Measurements from ENCODE around the gene OSBPL5.

OSBPL5 gene

DNA sequence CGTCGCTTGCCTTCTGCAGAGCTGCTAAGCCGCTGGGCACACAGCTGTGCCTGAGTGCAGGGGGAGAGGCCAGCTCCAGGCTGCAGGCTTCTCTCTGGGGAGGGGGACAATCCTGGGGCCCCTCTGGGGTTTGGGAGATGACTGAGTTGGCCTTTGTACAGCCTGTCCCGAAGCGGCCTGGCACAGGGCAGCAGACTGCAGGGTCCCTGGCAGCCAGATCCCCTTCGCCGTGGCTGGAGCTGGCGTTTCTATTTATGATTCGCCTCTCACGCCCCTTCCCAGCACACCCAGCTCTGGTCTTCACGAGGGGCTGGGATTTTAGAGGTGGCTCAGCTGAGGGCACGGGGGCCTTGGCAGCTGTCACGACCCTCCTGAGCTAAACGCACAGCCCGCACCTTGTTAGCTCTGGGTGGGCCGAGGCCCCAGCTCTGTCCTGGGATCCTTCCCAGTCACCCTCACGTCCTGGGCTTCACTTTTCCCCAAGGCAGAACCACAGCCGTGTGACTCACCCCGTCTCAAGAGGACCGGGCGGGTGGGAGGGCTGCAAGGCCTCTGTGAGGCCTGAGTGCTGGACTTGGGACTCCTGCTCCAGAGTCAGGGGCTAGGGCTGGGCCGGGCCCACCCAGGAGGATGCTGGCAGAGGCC is 18.4 kb downstream of the OSBPL5 start:
- no peak overlapping the region for H3K4me3 ChIP-seq (ENCODE audit: low read length in 2 of 2)
- no peaks in the 10 kb centered on the region for H3K27me3 ChIP-seq (ENCODE audit: control insufficient read depth in 1 of 2, insufficient read depth in 2 of 2, low read length in 2 of 2)
- peaks cover 34% of the 10 kb centered on the region for H3K4me1 ChIP-seq (ENCODE audit: control insufficient read depth, insufficient read depth, low read length)
- H3K27ac ChIP-seq (ENCODE audit: low read length), result no peak overlapping the region
- peaks cover 2 to 4% of the 10 kb centered on the region in 2 donors for H3K36me3 ChIP-seq (ENCODE audit: control insufficient read depth in 2 of 2, insufficient read depth in 2 of 2, low read length in 2 of 2)
- no peak overlapping the region for H3K9ac ChIP-seq (ENCODE audit: low read length in 2 of 2)
- H3K9me3 ChIP-seq (ENCODE audit: control insufficient read depth in 2 of 2, low read length in 2 of 2), result no peaks in the 10 kb centered on the region

DNA sequence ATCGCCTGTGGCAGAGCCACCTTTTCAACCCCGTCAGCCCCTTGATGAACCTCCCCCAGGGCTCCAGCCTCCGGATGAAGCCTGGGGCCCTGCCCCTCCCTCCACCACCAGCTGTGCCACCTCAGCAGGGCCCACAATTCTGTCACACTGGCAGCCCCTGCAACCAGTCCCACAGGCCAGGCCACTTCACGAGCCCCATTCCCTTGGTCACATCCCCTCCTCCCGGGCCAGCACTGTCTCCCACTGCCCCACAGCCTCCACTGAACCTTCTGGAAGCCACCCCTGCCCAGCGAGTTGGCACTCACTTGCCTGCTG is 19.9 kb downstream of the OSBPL5 start:
- Histone ChIP-seq H3K27ac (ENCODE audit: low read length) (no peak overlapping the region), H3K4me3 (ENCODE audit: low read length in 2 of 2) (no peak overlapping the region), H3K9me3 (ENCODE audit: control insufficient read depth in 2 of 2, low read length in 2 of 2) (no peaks in the 10 kb centered on the region), H3K9ac (ENCODE audit: low read length in 2 of 2) (no peak overlapping the region), H3K36me3 (ENCODE audit: control insufficient read depth in 2 of 2, insufficient read depth in 2 of 2, low read length in 2 of 2) (peaks cover 0 to 2% of the 10 kb centered on the region in 2 donors), H3K27me3 (ENCODE audit: control insufficient read depth in 1 of 2, insufficient read depth in 2 of 2, low read length in 2 of 2) (no peaks in the 10 kb centered on the region), H3K4me1 (ENCODE audit: control insufficient read depth, insufficient read depth, low read length) (peaks cover 27% of the 10 kb centered on the region)

GRCh38 chr11:3144296-3145205 is 20.6 kb downstream of the OSBPL5 start:
- Histone ChIP-seq H3K4me3 (ENCODE audit: low read length in 2 of 2) (no peak overlapping the region), H3K9me3 (ENCODE audit: control insufficient read depth in 2 of 2, low read length in 2 of 2) (no peaks in the 10 kb centered on the region), H3K27ac (ENCODE audit: low read length) (no peak overlapping the region), H3K36me3 (ENCODE audit: control insufficient read depth in 2 of 2, insufficient read depth in 2 of 2, low read length in 2 of 2) (peaks cover 0 to 2% of the 10 kb centered on the region in 2 donors), H3K9ac (ENCODE audit: low read length in 2 of 2) (no peak overlapping the region), H3K4me1 (ENCODE audit: control insufficient read depth, insufficient read depth, low read length) (peaks cover 26% of the 10 kb centered on the region), H3K27me3 (ENCODE audit: control insufficient read depth in 1 of 2, insufficient read depth in 2 of 2, low read length in 2 of 2) (no peaks in the 10 kb centered on the region)

DNA sequence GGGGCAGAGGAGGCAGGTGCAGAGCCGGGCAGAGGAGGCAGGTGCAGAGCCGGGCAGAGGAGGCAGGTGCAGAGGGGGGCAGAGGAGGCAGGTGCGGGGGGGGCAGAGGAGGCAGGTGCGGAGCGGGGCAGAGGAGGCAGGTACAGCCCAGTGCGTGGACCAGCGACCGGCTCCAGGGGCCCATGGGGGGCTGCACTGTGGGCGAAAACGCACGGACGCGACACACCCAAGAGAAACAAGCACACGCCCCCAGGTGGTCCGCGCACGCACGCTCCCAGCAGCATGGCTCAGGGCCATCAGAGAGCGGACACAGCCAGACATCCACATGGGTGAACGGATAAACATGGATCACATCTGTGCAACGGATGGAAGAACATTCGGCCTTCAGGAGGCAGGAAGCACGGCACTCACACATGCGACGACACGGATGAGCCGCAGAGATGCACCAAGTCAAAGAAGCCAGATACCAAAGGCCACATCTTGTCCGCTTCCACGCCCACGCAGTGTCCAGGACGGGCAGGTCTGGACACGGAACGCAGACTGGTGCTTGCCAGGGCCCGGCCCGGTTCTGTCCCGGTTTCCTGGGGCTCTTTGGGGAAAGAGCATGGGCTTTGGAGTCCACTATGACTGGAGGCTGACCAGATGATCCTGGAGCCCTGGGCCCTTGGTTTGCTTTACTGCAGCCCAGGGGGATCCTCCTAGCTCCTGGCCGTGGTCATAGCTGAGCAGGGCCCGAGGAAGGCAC is 21.8 kb downstream of the OSBPL5 start:
- Histone ChIP-seq H3K4me3 (ENCODE audit: low read length in 2 of 2) (no peak overlapping the region), H3K4me1 (ENCODE audit: control insufficient read depth, insufficient read depth, low read length) (peaks cover 36% of the 10 kb centered on the region), H3K27ac (ENCODE audit: low read length) (no peak overlapping the region), H3K9ac (ENCODE audit: low read length in 2 of 2) (no peak overlapping the region), H3K9me3 (ENCODE audit: control insufficient read depth in 2 of 2, low read length in 2 of 2) (no peaks in the 10 kb centered on the region), H3K36me3 (ENCODE audit: control insufficient read depth in 2 of 2, insufficient read depth in 2 of 2, low read length in 2 of 2) (peaks cover 0 to 2% of the 10 kb centered on the region in 2 donors), H3K27me3 (ENCODE audit: control insufficient read depth in 1 of 2, insufficient read depth in 2 of 2, low read length in 2 of 2) (no peaks in the 10 kb centered on the region)

DNA sequence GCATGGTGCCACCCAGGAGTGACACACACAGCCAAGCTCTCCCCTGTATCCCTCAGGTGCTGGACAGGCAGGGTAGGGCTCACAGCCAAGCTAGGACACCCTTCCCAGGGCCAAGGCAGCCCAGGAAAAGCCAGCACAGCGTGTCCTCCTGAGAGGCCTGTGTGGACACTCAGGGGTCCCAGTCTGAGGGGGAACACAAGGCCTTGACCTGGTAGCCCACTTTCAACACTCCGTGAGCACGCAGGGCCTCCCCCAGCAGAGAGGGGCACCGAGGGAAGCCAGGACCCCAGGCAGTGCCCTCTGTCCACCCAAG is 24.9 kb downstream of the OSBPL5 start:
- H3K27ac ChIP-seq (ENCODE audit: low read length), result no peak overlapping the region
- H3K4me1 ChIP-seq (ENCODE audit: control insufficient read depth, insufficient read depth, low read length), result peaks cover 36% of the 10 kb centered on the region
- no peaks in the 10 kb centered on the region for H3K9me3 ChIP-seq (ENCODE audit: control insufficient read depth in 2 of 2, low read length in 2 of 2)
- no peak overlapping the region for H3K4me3 ChIP-seq (ENCODE audit: low read length in 2 of 2)
- H3K9ac ChIP-seq (ENCODE audit: low read length in 2 of 2), result no peak overlapping the region
- H3K27me3 ChIP-seq (ENCODE audit: control insufficient read depth in 1 of 2, insufficient read depth in 2 of 2, low read length in 2 of 2), result no peaks in the 10 kb centered on the region
- H3K36me3 ChIP-seq (ENCODE audit: control insufficient read depth in 2 of 2, insufficient read depth in 2 of 2, low read length in 2 of 2), result peaks cover 0 to 5% of the 10 kb centered on the region in 2 donors

DNA sequence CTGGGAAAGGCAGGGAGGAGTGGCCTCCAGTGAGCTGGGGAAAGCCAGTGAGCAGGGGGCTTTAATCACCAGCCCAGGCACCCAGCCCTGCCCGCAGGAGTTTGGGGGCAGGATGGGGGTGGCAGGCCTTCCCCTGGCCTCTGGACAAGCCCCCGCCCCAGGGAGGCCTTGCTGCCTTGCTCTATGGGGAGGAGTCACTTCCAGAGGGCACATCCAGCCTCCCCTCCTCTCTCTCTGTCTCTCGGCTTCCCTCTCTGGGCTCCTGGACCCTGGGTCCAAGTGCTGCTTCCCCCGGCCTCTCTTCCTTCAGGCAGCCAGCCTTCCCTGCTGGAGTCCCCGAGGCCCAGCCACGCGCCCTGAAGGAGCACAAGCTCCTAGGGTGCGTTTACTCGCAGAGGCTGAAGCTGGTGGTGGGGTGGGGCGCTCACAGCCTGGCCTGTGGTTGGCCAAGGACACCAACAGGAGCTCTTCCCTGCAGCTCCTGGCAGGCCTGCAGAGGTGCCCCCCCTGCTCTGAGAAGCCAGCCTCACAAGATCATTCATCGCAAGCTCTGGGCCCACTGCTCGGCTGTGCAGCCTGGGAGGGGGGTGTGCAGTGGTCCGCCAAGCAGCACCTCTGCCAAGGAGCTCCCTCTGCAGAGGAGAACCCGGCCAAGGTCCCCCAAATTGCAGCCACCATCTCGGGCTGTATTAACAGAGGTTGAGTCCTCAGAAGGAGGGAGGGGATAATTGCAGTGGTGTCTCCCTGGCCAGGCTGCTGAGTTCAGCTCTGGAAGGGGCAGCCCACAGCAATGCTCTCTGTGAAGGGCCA is 25.4 kb downstream of the OSBPL5 start:
- Histone ChIP-seq H3K4me3 (ENCODE audit: low read length in 2 of 2) (no peak overlapping the region), H3K4me1 (ENCODE audit: control insufficient read depth, insufficient read depth, low read length) (peaks cover 33% of the 10 kb centered on the region), H3K9ac (ENCODE audit: low read length in 2 of 2) (no peak overlapping the region), H3K36me3 (ENCODE audit: control insufficient read depth in 2 of 2, insufficient read depth in 2 of 2, low read length in 2 of 2) (peaks cover 0 to 5% of the 10 kb centered on the region in 2 donors), H3K9me3 (ENCODE audit: control insufficient read depth in 2 of 2, low read length in 2 of 2) (no peaks in the 10 kb centered on the region), H3K27ac (ENCODE audit: low read length) (no peak overlapping the region), H3K27me3 (ENCODE audit: control insufficient read depth in 1 of 2, insufficient read depth in 2 of 2, low read length in 2 of 2) (no peaks in the 10 kb centered on the region)

GRCh38 chr11:3139086-3139440 is 26.0 kb downstream of the OSBPL5 start:
- Histone ChIP-seq H3K36me3 (ENCODE audit: control insufficient read depth in 2 of 2, insufficient read depth in 2 of 2, low read length in 2 of 2) (peaks cover 0 to 5% of the 10 kb centered on the region in 2 donors), H3K27ac (ENCODE audit: low read length) (no peak overlapping the region), H3K9ac (ENCODE audit: low read length in 2 of 2) (no peak overlapping the region), H3K4me1 (ENCODE audit: control insufficient read depth, insufficient read depth, low read length) (peaks cover 33% of the 10 kb centered on the region), H3K27me3 (ENCODE audit: control insufficient read depth in 1 of 2, insufficient read depth in 2 of 2, low read length in 2 of 2) (no peaks in the 10 kb centered on the region), H3K9me3 (ENCODE audit: control insufficient read depth in 2 of 2, low read length in 2 of 2) (no peaks in the 10 kb centered on the region), H3K4me3 (ENCODE audit: low read length in 2 of 2) (no peak overlapping the region)

GRCh38 chr11:3138178-3139085 is 26.7 kb downstream of the OSBPL5 start:
- H3K4me3 ChIP-seq (ENCODE audit: low read length in 2 of 2), result no peak overlapping the region
- no peaks in the 10 kb centered on the region for H3K27me3 ChIP-seq (ENCODE audit: control insufficient read depth in 1 of 2, insufficient read depth in 2 of 2, low read length in 2 of 2)
- no peaks in the 10 kb centered on the region for H3K9me3 ChIP-seq (ENCODE audit: control insufficient read depth in 2 of 2, low read length in 2 of 2)
- no peak overlapping the region for H3K9ac ChIP-seq (ENCODE audit: low read length in 2 of 2)
- H3K27ac ChIP-seq (ENCODE audit: low read length), result no peak overlapping the region
- H3K36me3 ChIP-seq (ENCODE audit: control insufficient read depth in 2 of 2, insufficient read depth in 2 of 2, low read length in 2 of 2), result peaks cover 0 to 3% of the 10 kb centered on the region in 2 donors
- H3K4me1 ChIP-seq (ENCODE audit: control insufficient read depth, insufficient read depth, low read length), result peaks cover 33% of the 10 kb centered on the region

GRCh38 chr11:3137486-3138177 is 27.5 kb downstream of the OSBPL5 start:
- Histone ChIP-seq H3K9me3 (ENCODE audit: control insufficient read depth in 2 of 2, low read length in 2 of 2) (no peaks in the 10 kb centered on the region), H3K4me1 (ENCODE audit: control insufficient read depth, insufficient read depth, low read length) (peaks cover 33% of the 10 kb centered on the region), H3K4me3 (ENCODE audit: low read length in 2 of 2) (no peak overlapping the region), H3K9ac (ENCODE audit: low read length in 2 of 2) (no peak overlapping the region), H3K27ac (ENCODE audit: low read length) (no peak overlapping the region), H3K36me3 (ENCODE audit: control insufficient read depth in 2 of 2, insufficient read depth in 2 of 2, low read length in 2 of 2) (peaks cover 0 to 3% of the 10 kb centered on the region in 2 donors), H3K27me3 (ENCODE audit: control insufficient read depth in 1 of 2, insufficient read depth in 2 of 2, low read length in 2 of 2) (no peaks in the 10 kb centered on the region)

Measured in stomach smooth muscle (tissue), 2 donors.